T47D (cell line): Measurements from ENCODE around the gene KCNG2.
"Not testable (repeated sequence)": the region's sequence is repeated elsewhere in the genome, so short reads cannot be mapped to it uniquely, and the experiment has no call there.

Experiments
- DNase-seq, 2 experiments: peaks; one replicate each; pipeline versions ENCODE4 v3.0.0 to v3.0.0-alpha.2; 2011 to 2012; ENCODE audit warnings: low read depth in 1 of 2, low spot score in 1 of 2
- JUND ChIP-seq: IDR thresholded peaks from 2 replicates; pipeline ENCODE4 v1.6.1; 2012; ENCODE audit warnings: low read depth
- in situ Hi-C: cut with HindIII; loops from 2 replicates; pipeline ENCODE4 v1.10.0; 2016; ENCODE audit warnings: low sequenced_read_pairs, low pct_unique_long_range_greater_than_20kb

The KCNG2 gene

DNA sequence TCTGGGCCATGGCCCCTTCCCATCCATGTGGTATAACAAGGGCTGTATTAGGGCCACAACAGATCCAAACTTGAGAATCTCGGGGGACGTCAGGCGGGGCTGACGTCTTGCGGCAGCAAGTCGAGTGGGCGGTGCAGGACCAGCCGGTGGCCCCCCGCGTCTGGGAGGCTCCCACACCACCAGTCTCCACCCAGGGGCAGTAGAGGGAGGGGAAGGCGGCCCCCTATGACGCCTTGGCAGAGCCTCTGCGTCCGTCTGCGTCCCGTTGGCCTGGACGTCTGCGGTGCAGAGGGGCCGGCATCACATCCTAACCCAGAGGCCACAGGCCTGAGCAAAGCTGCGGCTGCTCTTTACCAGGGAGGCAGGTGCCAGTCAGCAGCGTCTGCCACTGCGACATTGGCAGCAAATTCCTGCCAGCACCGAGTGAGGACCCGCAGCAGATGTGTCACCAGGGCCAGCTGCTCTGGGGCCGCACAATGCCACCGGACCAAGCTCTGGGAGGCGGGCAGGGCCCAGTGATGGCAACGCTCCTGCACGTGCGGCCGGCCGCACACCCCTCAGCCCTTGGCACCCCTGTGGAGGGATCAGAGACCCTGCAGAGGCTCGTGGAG, 73.8 kb downstream of the KCNG2 start:
- in situ Hi-C loops = no loop called here
- no peak for TF ChIP-seq JUND
- no peak for DNase-seq

DNA sequence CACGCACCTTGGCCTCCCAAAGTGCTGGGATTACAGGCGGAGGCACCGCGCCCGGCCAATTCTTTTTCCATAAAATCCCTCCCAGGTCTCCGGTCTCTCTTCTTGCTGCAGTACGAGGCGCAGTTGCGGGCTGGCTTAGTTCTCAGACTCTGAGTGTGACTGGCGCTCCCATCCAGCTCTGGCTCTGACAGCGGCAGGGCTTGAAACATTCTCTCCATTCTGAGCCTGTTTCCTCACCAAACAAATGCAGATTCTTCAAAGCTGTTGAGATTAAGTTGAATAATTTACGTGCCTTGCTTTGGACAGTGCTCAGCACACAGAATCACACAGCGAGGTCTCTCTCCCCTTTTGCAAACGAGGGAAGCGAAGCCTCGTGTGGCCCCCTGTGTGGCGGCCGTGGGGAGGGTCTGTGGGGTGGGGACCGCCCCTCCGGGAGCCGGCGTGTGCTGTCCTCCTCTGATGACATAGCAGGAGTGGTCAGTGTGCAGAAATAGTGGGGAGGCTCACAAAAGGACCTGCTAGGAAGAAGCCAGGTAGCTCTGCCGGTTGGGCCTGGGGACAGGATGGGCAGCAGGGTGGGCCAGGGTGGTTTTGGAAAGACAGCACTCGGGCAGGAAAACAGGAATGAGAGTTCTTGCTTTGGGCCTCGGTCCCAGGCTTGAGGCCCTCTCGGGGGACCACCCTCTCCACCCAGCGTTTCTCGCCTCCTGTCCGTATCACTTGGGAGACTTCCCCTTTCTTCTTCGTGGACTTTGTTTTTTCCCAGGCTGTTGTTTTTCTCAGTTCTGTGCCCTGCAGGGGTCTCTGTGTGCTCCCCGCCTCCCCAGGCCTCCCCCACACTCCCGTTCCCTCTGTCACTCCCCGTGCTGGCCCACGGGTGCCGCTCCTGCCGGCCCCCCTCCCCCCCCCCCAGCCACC, 75.0 kb downstream of the KCNG2 start:
- DNase-seq = no peak
- TF ChIP-seq JUND = no peak
- in situ Hi-C loops = no loop called here

DNA sequence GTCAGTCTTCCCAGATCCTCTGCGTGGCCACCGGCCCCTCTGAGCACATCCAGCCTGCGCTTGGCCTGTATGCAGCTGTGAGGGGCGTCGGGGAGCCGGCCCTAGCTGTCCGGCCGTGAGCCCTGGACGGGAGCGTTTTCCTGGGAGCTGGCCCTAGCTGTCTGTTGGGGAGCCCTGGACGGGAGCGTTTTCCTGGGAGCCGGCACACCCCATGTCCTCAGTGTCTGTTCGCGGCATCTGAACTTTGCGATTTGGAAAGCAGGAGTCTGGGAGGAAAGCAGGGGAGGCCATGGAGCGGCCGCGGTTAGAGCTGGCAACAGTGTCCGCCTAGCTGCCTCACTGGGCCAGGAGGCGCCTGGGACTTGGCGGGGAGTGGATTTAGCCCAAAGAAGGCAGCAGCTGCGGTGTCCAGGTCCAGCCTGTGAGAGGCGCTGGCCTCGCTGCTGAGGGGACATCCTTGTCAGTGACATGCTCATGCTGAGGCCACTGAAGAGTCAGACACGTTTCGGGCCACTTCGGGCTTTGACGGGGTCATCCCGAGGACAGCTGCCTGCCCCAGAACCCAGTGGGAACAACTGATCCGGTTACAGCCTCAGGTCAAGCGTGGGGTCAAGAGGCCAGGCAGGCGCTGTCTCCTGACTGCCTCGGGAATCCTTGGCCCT, 75.8 kb downstream of the KCNG2 start:
- no peak for DNase-seq
- no peak for TF ChIP-seq JUND
- in situ Hi-C loops = no loop called here

DNA sequence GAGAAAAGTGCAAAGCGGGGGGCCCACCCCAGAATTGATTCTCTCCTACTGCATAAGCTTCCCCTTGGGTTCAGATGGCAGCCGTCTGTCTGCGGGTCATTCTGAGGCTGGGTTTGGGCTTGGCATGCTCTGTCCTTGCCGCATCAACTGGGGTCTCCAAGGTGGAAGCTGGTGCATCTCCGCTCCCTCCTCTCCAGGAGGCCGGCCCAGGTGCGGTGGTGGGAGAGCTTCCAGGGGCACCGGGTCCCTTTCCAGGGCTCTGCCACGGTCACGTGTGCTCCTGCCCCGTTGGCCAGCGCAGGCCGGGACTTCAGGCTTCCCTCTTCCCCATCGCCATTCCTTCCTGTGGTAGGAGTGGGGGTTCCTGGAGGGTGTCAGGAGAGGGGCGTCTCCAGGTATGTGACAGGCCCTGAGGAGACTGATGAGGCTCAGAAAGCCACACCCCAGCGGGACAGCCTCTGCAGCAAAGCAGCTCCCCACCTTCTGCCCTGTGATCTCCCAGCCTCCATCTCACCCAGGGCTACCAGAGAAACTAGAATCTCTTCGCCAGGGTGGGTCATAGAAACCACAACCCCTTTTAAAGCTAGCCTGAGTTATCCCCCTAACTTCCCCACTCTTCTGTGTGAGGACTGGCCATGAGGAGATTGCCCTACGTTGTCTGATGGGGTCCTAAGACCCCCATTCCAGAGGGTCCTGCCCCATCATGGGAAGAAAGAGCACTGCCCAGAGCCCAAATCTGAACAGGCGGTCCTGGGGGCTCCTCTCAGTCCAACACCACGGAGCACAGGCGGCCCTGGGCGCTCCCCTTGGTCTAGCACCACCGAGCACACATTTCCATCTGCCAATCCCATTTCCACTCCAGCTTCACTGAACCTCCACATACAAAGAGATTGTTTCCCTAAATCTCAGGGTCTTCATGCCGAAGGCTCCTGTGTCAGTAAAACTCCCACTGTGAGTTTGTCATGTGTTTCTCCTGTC, 77.1 kb downstream of the KCNG2 start:
- TF ChIP-seq JUND = no peak
- no peak for DNase-seq
- in situ Hi-C loops = no loop called here

DNA sequence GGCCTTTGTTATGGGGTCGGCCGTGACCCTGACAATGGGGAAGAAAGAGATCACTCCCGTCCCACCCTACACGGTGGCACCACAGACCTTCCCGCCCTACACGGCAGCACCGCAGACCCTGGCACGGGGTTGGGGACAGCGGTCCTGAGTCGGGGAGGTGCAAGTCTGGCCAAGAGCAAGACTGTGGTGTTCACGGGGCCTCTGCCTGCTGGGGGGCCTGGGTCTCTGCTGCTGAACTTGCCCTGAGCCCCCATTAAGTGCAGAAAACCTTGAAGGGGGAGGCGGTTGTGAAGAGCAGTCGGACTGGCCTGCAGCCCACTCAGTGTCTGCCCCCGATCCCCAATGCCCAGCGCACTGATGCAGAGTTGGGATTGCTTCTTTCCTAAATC, 77.8 kb downstream of the KCNG2 start:
- DNase-seq = no peak
- in situ Hi-C loops = no loop called here

DNA sequence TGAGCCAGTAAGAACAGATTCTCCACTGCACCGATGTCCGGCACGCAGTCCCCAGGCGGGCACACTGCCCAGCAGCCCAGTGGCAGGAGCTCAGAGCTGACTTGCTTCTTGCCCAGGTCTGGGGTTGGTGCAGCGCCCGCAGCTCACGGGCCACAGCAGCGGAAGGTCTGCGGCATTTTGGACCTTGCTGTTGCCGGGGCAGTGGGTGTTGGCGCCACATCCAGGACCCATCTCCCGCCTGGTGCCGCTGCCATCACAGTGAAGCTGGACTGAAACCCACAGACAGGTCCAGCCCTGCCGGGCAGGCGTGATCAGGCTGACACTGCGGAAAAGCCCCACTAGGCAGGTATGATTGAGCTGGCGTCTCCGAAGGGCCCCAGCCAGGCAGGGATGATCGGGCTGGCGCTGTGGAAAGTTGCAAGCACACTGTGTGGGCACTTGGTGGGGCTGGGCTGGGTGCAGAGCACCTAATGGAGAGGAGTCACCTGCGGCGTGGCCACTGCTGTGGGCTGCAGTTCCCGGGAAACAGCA, 78.3 kb downstream of the KCNG2 start:
- TF ChIP-seq JUND = no peak
- DNase-seq = no peak

More for the DNA sequence above, 77.8 kb downstream of the KCNG2 start:
- TF ChIP-seq JUND = no peak

DNA sequence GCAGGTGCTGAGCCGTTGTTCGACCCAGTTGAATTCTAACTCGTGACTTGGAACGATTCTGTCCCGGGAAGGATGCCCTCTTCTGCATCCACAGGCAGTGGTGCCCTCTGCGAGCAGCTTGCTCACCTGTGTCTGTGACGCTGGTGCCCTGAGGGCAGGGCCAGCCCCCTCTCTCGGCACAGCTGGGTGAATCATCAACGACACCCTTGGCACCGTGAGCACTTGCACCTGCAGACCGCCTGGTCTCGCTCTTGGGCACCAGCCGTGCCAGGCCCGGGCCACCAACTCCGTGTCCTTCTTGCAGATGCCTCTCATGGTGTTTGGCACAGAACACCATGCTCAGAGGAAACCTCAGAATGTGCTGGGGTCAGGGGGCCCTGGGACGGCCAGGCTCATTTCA, 78.8 kb downstream of the KCNG2 start:
- in situ Hi-C loops = no loop called here
- DNase-seq = peak in 1 of 2 experiments; percentile 41
- TF ChIP-seq JUND = no peak

More for the DNA sequence above, 78.3 kb downstream of the KCNG2 start:
- in situ Hi-C loops = no loop called here

DNA sequence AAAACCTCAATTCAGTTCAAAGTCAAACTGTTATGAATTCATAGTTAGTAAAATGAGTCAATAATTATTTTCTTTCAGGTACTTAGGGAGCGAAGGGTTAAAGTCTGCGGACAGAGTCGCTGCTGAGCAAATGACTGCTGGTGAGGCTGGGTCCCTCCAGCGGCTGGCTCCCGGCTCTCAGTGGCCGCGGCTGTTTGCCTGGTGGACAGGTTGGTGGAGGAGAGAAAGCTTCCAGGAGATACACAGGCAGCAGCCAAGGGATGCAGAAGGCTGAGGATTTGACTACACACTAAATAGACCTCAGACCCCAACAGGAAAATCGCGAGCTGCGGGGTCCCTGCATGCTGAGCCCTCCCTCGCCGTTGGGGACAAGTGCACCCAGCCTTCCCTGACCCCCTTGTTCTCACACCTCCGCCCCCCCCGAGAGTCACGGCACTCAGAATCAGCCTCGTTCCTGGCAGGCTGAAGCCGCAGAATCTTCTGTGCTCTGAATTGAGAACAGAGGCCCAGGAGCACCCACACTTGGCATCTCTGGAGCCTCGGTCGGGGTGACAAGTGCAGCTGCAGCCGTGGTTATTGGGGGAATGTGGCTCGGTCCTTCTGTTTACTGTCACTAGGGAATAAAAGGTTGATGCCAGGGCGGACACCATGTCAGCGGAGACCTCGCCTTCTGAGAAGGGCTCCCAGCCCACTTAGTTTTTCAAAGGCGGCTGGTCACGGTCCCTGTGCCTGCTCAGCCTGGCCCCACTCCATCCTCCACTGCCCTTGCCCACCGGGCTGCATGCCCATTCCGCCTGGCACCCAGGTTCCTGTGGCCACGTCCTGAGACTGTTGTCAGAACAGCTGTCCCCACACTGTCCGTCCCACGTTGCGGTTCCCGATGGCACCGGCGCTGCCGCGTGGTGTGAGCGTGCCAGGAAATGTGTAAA, 79.7 kb downstream of the KCNG2 start:
- peak in 1 of 2 experiments; percentile 18 for DNase-seq
- TF ChIP-seq JUND = no peak
- in situ Hi-C loops = no loop called here

DNA sequence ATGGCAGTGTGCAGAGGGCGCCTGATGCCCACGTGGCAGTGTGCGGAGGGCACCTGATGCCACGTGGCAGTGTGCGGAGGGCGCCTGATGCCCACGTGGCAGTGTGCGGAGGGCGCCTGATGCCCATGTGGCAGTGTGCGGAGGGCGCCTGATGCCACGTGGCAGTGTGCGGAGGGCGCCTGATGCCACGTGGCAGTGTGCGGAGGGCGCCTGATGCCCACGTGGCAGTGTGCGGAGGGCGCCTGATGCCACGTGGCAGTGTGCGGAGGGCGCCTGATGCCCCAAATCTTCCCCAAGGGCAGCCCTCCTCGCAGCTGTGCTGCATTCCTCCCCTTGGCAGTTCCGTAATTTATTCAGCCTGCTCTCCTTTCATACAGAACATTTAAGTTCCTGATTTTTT, 80.5 kb downstream of the KCNG2 start:
- in situ Hi-C loops, DNase-seq: not testable (repeated sequence)

DNA sequence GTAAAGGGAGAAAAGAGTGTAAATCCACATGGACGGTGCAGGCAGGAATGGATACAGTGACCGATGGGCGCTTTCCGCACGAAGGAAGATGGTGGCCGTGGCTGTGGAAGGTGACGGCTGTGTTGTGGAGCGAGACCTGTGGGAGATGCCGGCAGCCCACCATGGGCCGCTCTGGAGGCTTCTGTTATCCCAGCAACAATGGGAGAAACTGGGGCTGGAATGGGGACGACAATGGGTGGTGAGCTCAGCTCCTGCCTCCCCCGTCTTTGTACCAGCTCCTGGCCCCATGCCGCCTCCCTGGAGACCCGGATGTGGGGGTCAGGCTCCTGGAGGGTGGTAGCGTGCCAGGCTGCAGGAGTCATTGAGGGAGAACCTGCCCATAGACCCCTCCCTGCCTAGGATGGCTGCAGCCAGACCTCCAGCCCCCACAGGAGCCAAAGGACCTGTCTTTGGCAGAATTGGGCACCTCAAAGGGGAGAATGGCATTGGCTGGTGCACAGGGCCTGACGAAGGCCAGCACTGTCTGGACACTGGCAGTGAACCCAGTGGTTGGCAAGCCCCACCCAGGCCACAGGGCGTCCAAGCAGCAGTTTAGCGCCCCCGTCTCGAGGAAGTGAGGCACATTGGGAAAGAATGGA, 81.1 kb downstream of the KCNG2 start:
- no peak for DNase-seq
- in situ Hi-C loops = no loop called here
- TF ChIP-seq JUND = no peak
